ENCODE results near the gene AKAP7. TPM values are rescaled to one million over a fixed set of nuclear protein-coding genes. Genes with fewer than 3 reads are reported as not detected.

AKAP7 gene
- total and polyA plus RNA-seq, 12 donors: 1.8 to 15.4 (median 8.7) TPM

- Histone ChIP-seq H3K9me3 (no peaks in the 10 kb centered on the region), H3K4me3 (no peak overlapping the region), H3K4me1 (no peaks in the 10 kb centered on the region), H3K36me3 (no peaks in the 10 kb centered on the region), H3K27ac (no peak overlapping the region), H3K27me3 (no peaks in the 10 kb centered on the region)
- intact Hi-C loops (cut with DNase I): no loop called here
- WGBS, 2 donors: 95 to 98% methylated on average over 2 of the region's 2 CpGs
- ATAC-seq (no peak), DNase-seq (no peak)
- no peak for TF ChIP-seq CTCF (IDR thresholded peaks at IDR 0.05)
Measured at GRCh38 chr6:131206463-131207251, 71.4 kb downstream of the AKAP7 start.

- WGBS, 2 donors: 84 to 86% methylated on average over 1 of the region's 1 CpG
- Histone ChIP-seq H3K27me3 (no peaks in the 10 kb centered on the region), H3K4me3 (no peak overlapping the region), H3K4me1 (peaks cover 0 to 12% (median 9%) of the 10 kb centered on the region in 9 donors), H3K9me3 (no peaks in the 10 kb centered on the region), H3K27ac (no peak overlapping the region), H3K36me3 (no peaks in the 10 kb centered on the region)
- ATAC-seq: no peak
- intact Hi-C loops (cut with DNase I): no loop called here
- no peak for DNase-seq
- no peak for TF ChIP-seq CTCF (IDR thresholded peaks at IDR 0.05)
Measured at GRCh38 chr6:131208787-131209186, 73.5 kb downstream of the AKAP7 start.

GRCh38 chr6:131210469-131210868 is 75.2 kb downstream of the AKAP7 start:
- Histone ChIP-seq H3K27ac (no peak overlapping the region), H3K4me1 (peaks cover 0 to 28% (median 15%) of the 10 kb centered on the region in 9 donors), H3K36me3 (no peaks in the 10 kb centered on the region), H3K9me3 (no peaks in the 10 kb centered on the region), H3K4me3 (no peak overlapping the region), H3K27me3 (no peaks in the 10 kb centered on the region)
- TF ChIP-seq CTCF (IDR thresholded peaks at IDR 0.05): no peak
- DNase-seq (no peak), ATAC-seq (peak in 1 of 8 donors; percentile 43)
- 73 to 75% methylated on average over 2 of the region's 2 CpGs for WGBS, 2 donors
- intact Hi-C loops (cut with DNase I): no loop called here

GRCh38 chr6:131212024-131212423 is 76.8 kb downstream of the AKAP7 start:
- intact Hi-C loops (cut with DNase I): no loop called here
- TF ChIP-seq CTCF (IDR thresholded peaks at IDR 0.05): no peak
- DNase-seq: no peak
- 91 to 93% methylated on average over 5 of the region's 5 CpGs for WGBS, 2 donors
- no peaks in the 10 kb centered on the region for H3K9me3 ChIP-seq
- H3K27me3 ChIP-seq: no peaks in the 10 kb centered on the region
- no peaks in the 10 kb centered on the region for H3K36me3 ChIP-seq
- peaks cover 0 to 44% (median 26%) of the 10 kb centered on the region in 9 donors for H3K4me1 ChIP-seq
- H3K27ac ChIP-seq: no peak overlapping the region
- no peak for ATAC-seq
- H3K4me3 ChIP-seq: no peak overlapping the region
